Measurements from ENCODE around the gene ARHGAP44. TPM values are rescaled to one million over a fixed set of nuclear protein-coding genes. Genes with fewer than 3 reads are reported as not detected.

The ARHGAP44 gene, protein sequence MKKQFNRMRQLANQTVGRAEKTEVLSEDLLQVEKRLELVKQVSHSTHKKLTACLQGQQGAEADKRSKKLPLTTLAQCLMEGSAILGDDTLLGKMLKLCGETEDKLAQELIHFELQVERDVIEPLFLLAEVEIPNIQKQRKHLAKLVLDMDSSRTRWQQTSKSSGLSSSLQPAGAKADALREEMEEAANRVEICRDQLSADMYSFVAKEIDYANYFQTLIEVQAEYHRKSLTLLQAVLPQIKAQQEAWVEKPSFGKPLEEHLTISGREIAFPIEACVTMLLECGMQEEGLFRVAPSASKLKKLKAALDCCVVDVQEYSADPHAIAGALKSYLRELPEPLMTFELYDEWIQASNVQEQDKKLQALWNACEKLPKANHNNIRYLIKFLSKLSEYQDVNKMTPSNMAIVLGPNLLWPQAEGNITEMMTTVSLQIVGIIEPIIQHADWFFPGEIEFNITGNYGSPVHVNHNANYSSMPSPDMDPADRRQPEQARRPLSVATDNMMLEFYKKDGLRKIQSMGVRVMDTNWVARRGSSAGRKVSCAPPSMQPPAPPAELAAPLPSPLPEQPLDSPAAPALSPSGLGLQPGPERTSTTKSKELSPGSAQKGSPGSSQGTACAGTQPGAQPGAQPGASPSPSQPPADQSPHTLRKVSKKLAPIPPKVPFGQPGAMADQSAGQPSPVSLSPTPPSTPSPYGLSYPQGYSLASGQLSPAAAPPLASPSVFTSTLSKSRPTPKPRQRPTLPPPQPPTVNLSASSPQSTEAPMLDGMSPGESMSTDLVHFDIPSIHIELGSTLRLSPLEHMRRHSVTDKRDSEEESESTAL
- 18.3 TPM for total RNA-seq

DNA sequence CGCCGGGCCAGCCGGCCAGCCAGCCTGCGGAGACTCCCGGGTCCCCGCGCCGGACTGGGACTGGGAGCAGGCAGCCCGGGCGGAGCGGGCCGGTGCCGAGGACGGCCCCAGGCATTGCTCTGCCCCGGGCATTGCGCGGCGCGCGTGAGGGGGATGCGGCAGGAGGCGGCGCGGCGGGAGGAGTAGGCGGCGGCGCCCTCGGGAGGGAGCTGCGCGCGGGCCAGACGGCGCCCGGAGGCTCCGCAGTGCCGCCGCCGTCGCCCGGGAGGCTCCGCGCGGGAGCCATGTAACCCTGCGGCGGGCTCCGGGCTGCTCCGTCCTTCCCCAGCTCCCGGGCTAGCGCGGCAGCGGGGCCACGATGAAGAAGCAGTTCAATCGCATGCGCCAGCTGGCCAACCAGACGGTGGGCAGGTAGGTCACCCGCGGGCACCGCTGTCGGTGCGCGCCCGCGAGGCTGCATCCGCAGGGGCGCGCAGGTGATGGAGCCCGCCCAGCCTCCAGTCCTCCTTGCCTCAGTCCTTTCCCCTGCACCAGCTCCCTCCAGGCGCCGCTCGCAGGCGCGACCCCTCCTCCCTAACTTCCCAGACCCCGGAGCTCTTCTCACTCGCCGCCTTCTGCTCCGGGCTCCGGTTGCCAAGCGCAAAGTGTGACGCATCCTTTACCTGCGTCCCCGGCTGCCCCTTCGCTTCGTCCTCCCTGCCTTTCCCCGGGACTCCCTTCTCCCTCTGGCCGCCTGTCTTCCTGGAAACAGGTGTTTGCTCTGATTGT, at the start of gene ARHGAP44:
Gene ARHGAP44 (plus strand): TSS at position 18 of the 768 bp plus-strand sequence. CDS start 341 bp downstream, at position 359.
- DNase-seq (ENCODE audit: low spot score in 2 of 2) (peak; percentile 60 to 70), FAIRE-seq (no peak)

DNA sequence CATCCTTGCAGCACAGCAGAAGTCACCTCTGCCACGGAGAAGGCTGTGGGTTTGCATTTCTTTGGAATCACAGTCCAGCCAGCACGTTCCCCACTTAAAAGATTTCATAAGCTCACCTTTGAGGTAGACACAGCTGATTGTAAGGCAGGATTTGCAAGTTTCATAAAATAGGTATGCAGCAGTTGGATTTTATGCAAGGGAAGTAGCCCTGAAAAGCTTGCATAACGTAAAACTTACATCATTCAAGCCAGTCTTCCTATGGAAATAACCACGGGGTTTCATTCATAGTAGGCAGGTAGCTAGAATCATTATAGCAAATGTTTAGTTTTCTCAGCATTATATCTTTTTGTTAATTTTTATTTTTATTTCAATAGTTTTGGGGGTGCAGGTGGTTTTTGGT, 49.8 kb upstream of the ARHGAP44 start:
- no peak for FAIRE-seq
- DNase-seq (ENCODE audit: low spot score in 2 of 2), result no peak

DNA sequence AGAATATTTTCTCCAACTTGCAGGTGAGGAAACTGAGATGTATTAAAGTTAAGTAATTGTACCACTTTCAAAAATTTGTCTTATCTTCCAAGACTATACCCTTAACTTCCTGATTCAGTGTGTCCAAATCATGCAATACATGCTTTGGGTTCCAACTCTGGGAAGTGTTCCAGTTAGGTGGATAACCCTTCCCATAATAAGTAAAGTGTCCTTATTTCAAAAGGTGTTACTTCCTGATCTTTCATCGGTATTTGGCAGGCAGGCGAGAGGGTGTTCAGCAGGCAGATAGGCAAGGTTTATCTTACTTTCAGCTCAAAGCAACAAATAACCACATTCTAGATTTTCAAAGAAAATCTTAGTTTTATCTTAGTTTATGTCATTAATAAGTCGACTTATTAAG, 46.3 kb upstream of the ARHGAP44 start:
- no peak for FAIRE-seq

DNA sequence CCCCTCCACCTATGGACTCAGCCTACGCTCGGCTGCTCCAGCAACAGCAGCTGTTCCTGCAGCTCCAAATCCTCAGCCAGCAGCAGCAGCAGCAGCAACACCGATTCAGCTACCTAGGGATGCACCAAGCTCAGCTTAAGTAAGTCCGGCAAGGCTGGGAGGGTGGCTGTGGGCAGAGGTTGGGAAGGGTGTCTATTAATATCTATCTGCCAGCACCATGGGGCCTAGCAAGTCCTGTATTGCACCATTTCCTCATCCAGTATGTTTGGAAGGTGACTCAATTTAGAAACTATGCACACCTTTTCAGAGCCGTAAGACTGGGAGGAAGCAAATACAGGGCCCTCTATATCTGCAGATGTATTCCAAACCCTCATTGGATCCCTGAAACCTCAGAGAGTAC, 45.0 kb upstream of the ARHGAP44 start:
- DNase-seq (ENCODE audit: low spot score in 2 of 2) (no peak), FAIRE-seq (no peak)

More for the DNA sequence above, 46.3 kb upstream of the ARHGAP44 start:
- no peak for DNase-seq (ENCODE audit: low spot score in 2 of 2)

DNA sequence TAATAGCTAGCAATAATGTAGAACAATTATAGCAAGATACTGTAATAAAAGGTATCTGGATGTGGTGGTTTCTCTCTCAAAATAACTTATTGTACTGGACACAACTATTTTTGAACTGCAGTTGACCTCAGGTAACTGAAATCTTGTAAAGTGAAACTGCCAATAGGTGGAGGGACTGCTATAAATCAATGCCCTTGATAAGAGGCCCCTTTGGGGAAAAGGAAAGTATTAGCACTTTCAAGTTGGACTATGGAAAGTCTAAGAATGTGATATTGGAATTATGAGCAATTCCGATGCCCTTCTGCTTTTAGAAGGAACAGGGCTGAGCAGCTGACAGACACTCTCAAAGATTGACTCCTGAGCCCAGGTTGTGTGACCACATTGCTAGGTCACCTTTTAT, 44.5 kb upstream of the ARHGAP44 start:
- no peak for FAIRE-seq
- no peak for DNase-seq (ENCODE audit: low spot score in 2 of 2)

DNA sequence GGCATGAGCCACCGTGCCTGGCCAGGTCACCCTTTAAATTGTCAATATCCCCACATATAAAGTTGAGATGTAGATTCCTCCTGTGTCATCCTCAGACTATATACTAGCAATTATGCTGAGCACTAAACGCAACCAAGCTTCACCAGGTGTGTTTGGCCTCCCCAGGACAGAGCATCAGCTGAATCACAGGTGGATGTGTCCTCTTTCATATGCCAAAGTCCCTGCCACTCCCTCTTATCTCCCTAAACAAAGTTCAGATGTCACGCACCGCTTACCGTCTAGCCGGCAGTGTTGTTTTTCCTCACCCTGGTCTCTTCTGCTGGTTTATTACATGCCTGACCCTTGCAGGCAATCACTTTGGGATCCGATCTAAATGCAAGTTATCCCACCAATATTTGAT, 43.8 kb upstream of the ARHGAP44 start:
- DNase-seq (ENCODE audit: low spot score in 2 of 2) (no peak), FAIRE-seq (no peak)

DNA sequence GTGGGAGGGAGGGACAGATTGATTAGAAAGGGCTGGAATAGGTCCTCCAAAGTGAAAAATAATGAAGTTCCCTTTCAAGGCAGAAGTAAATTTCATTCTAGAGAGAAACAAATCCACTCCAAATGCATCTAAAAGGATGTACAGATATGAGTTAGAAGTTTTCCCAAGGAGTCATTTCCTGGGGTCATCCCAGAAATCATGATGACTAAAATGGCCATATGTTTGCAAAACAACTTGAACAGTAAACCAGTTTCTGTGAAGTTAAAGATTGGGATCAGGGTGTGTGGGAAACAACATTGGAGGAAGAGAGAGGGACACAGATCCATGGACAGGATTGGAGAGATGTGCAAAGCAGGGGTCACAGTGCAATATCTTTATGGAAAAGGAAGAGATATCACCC, 32.5 kb upstream of the ARHGAP44 start:
- DNase-seq (ENCODE audit: low spot score in 2 of 2) (no peak), FAIRE-seq (no peak)

DNA sequence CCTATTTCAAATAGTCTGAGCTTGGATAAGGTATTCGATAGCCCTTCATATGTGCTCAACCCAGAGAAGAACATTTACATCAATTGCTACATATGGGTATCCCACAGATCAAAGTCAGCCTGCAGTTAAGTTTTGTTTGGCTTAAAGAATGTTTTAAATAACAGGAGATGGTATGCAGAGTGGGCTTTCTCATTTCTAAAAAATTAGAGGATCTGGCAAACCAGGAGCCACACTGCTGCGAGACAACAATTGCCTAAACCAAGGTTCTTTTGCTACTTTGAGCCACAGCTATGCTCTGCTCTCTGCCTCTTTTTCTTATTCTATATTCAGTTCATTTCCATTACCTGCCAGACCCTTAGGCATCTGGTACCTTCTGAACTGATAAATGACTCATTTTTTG, 30.2 kb upstream of the ARHGAP44 start:
- FAIRE-seq (no peak), DNase-seq (ENCODE audit: low spot score in 2 of 2) (no peak)

DNA sequence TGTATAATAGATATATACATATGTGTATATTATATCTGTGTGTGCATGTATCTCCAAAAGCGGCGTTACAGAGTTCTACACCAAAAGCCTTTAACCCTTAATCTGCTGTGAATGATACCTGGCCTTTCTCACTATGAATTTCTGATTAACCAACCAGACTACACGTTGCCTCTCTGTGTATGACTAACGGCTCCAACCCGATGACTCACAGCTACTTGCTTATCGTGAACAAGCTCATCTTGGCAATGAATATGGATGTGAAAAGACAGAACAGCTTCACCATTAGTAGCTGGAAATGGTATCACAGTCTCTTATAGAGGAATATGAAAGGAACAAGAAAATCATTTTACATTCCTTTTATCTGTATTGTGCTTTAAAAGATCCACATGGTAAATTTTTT, 23.8 kb upstream of the ARHGAP44 start:
- peak in 1 of 2 donors; percentile 37 for DNase-seq (ENCODE audit: low spot score in 2 of 2)
- FAIRE-seq, result no peak

DNA sequence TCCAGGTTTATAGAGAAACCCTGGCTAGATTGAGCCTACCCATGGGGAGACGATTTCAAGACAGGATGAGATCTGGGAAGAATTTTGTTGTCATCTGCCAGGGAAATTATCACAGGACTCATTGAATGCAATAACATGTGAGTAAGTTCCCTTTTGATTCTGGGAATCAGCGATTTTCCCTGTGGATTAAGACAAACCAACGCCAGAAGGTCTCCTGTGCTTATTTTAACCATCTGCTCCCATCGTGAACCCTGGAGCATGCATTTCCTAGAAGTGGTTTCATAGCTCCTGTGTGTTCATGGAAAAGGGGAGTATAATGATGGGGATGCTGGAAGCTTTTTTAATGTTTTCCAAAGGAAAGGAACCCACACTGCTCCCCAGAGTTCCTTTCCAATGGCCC, 21.0 kb upstream of the ARHGAP44 start:
- FAIRE-seq, result no peak
- no peak for DNase-seq (ENCODE audit: low spot score in 2 of 2)

DNA sequence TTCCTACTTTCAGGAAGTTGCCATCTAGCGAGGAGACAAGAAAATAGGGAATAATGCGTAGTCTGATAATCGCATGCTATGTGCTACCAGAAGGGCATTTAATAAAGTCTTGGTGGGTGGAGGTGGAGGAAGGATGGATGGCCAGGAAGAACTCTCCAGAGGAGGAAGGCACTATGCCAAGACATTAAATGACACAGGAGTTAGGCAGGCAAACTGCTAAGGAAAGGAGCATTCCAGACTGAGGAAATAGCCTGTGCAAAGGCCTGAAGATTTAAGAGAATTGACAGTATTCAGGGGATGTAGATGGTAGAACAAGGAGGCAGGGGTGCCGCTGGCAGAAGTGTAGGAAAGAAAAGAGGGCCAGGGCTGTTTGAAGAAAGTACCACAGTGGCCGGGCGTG, 19.3 kb upstream of the ARHGAP44 start:
- DNase-seq (ENCODE audit: low spot score in 2 of 2) (no peak), FAIRE-seq (no peak)

DNA sequence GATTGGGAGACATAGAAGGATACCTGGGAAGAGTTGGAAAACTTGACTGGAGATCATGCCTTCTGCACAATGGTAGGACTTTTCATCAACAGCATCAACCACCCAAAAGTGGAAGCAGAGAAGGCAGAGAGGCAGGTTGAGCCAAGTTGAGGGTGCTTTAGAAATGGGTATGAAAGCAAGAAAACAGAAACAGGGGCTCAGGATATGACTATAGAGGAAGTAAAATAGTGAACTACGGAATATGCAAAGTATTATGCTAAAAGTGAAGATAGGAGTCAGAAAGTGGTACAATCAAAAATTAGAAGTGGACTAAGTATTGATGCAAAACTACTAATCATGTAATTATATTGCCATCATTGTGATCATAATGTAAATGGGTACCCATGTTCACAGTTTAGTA, 16.1 kb upstream of the ARHGAP44 start:
- no peak for DNase-seq (ENCODE audit: low spot score in 2 of 2)
- no peak for FAIRE-seq

DNA sequence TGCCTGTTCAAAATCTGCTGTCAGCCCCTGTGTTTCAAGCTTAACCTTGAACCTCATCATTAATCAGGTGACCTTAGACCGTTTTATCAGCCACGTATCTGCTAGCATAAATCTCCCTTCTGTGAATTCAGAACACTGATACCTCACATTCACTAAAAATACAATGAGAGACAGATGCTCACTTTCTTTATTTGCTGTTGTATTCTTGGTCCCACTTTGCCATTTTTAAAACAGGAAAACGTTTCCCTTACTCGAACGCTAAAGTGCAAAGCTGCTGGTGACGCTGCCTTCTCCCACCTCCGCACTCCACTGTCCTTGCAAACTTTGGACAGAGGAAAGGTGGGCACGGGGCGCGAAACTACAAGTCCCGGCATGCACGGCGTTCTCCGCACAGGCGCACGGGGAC, 220 bp upstream of the ARHGAP44 start:
- no peak for DNase-seq (ENCODE audit: low spot score in 2 of 2)
- FAIRE-seq, result no peak

DNA sequence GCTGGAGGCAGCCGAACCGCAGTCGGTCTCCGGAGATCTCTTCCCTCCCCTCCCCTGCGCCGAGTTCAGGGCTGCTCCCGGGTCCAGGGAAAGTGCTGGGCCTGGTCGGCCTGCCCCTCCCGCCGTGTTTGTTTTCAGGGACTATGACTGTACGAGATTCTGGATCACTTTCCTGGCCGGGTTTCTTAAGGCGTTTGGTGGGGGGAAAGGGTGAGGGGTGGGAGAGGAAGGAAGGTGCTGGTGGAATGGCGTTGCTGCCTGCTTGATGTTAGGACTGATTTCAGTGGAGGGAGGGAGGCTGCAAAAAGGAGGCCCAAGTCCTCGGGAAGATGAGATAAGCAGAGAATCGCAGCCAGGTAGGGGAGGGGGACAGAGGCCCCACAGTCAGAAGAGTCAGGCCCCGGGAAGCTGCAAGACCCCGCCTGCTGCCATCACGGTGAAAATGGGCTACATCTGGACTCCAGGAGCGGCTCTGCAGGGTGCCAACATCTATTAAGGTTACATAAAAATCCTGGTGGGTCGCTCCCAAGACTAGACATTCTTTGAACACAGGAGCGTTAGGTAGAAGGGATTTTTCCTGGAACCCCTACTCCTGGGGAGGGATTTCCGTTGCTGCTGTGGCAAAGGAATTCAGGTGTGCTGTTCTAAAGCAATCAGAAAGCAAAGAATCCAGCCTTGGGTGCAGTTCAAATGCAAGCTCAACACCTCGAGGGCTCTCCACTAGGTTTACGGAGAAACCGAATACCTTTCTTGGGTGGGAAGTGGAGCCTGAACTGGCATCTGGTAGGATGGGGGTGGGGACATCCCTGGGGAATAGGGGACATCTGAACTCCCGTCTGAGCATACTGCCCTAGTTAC, 1.2 kb downstream of the ARHGAP44 start:
- no peak for FAIRE-seq
- DNase-seq (ENCODE audit: low spot score in 2 of 2), result no peak

DNA sequence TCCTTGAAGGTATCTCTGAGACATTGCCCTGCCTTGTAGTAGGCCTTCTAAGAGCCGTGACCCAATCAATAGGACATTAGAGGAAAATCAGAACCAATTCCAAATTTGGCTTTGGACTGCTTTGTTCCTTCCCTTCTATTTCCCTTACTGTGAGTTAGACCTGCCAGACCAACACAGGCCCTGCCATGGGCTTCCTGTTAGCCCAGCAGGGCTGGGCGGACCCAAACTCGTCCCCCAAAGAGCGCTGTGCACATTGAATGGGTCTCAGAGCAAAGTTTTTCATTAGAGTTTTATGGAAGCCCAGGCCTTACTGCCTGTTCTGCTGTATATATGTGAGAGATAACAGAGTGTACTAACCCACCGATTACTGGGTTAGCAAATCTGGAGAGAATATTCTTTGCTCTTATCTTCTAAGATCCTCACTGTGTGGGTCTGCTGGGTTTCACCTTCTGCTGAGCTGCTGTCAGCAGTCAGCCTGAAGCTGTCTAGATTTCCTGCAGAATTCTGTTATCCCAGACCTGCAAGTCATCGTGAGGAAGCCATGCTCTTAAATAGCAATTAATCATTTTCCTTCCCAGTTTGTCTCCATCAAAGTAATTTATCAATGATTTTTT, 5.7 kb downstream of the ARHGAP44 start:
- no peak for FAIRE-seq

DNA sequence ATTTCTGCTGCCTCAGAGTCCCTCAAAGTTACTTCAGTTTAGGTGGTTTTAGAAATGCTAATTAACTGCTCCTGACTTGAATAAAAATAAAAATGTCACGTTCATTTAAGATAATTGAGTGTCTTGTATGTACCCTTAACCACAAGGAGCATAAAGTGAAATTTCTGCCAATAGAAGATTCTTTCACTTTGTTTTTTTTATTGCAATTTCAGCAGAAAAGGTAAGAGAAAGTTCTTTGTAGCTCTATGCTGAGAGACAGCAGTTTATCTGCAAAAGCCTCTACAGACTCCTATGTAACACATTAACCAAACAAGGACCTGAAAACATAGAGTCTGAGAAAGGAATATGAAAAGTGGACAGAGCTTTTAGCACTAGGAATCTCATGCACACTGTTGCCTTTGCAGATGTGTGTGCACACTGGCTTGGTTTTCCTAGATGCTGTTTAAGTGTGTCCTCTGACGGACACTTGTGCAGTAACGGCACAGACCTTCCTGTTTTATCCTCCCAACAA, 11.6 kb downstream of the ARHGAP44 start:
- no peak for FAIRE-seq
- DNase-seq (ENCODE audit: low spot score in 2 of 2), result no peak

More for the DNA sequence above, 5.7 kb downstream of the ARHGAP44 start:
- no peak for DNase-seq (ENCODE audit: low spot score in 2 of 2)

DNA sequence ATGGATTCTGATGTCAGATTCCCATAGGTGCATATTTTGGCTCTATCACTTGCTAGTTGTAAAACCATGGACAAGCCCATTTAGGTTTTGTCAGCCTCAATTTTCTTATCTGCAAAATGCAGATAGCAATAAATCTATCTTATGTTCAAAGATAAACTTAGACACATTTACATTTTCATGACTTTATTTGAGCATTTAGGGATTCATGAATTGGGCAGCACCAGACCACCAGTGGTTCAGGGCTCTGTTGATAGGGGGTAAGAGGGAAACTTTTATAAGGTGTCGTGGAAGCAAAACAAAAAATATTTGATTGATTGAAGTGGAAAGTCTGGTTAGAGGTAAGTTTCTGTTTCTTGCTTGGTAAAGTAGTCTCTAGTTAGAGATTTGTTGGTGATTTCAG, 17.3 kb downstream of the ARHGAP44 start:
- FAIRE-seq (no peak), DNase-seq (ENCODE audit: low spot score in 2 of 2) (no peak)

DNA sequence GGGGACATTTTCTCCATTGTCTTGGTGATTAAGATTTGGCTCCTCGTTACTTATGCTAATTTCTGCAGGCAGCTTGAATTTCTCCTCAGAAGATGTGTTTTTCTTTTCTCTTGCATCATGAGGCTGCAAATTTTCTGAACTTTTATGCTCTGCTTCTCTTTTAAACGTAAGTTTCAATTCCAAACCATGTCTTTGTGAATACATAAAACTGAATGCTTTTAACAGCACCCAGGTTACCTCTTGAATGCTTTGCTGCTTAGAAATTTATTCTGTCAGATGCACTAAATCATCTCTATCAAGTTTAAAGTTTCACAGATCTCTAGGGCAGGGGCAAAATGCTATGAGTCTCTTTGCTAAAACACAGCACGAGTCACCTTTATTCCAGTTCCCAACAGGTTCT, 19.4 kb downstream of the ARHGAP44 start:
- DNase-seq (ENCODE audit: low spot score in 2 of 2), result no peak
- FAIRE-seq, result no peak

DNA sequence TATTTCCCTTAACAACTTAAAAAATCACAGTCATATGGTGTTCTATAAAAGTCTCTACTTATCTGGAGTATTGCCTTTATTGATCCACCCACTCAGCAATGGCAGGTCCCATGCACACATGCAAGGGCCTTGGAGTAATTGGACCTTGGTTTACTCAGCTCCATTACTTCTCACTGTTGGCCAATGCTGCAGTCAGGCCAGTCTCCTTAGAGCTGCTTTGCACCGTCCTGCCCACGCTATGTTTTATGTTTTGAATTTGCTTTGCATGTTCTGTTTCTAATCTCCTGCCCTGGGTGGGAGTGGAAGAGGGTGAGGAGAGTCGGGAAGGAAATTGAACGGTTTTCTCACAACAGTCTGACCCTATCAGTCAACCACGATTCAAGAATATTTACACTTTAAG, 23.6 kb downstream of the ARHGAP44 start:
- FAIRE-seq, result no peak

More for the DNA sequence above, 23.6 kb downstream of the ARHGAP44 start:
- DNase-seq (ENCODE audit: low spot score in 2 of 2), result no peak
